Fibroblast of skin of abdomen (primary cell): Measurements from ENCODE around the gene PER2.

ENCODE experiments used
- DNase-seq: peaks from one replicate; pipeline ENCODE4 v3.0.0-alpha.2; 2013

The PER2 gene

DNA sequence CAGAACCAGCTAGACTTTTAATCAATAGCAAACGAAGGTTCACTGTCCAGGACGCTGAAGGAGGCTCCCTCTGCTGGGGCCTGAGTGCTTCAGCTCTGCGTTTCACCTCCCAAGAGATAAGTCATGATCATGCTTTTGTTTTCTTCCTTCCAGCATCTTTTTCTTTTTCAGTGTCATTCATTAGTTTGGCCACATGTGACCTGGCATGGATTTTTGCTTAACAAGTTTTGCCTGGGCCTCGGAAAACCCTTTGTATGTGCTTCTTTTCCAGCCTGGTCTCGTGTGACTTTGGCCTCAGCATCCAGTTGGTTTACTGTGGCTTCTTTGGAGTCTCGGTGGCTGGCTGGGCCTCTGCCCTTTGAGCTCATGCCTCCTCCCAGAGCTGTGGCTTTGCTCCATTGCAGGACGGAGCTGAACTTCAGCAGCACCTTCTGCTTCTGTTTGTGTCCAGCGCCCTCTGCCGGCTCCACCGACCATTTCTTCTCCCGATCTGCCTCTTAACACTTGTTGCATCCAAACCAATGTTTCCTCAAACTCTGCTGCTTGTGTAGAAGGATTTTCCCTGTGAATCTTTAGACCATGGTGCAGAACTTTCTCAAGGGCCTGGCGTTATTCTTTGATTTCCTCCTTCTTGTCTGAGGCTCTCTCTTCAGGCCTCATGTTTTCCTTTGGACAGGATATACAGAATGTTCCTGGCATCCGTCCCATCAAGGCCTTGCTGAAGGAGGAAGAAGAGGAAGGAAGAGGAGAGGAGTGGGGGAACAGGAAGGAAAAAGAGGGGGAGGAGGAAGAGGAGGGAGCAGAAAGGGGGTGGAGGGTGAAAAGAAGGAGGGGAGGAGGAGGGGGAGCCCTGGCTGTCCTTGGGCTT is 25.0 kb downstream of the PER2 start:
- DNase-seq, result peak; percentile 85

DNA sequence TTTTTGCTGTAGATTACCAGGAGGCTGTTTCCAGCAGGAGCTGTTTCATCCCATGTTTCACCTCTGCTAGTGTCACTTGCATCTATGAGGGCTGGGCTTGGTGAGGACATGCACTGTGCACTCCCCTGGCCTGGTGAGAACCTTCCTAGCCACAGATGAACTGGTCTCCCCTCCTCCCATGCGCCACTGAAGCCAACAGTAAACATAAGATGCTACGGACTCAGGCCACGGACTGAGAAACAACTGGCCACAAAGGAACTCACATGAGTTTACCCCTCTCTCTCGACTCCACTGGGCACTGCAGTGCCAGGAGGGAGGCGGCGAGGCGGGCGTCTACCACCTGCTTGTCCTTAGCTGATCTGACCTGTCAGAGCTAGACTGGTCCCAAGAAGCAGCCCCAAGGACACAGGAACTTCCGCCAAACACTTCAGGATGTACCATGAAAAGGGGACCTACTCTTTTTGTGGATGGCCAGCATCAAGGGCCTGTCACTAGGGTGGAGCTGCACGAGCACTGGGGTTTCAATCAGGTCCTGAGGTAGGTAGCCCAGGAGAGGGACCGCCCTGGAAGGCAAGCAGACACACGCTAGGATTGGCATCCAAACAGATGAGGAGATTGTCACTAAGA is 25.8 kb downstream of the PER2 start:
- no peak for DNase-seq

DNA sequence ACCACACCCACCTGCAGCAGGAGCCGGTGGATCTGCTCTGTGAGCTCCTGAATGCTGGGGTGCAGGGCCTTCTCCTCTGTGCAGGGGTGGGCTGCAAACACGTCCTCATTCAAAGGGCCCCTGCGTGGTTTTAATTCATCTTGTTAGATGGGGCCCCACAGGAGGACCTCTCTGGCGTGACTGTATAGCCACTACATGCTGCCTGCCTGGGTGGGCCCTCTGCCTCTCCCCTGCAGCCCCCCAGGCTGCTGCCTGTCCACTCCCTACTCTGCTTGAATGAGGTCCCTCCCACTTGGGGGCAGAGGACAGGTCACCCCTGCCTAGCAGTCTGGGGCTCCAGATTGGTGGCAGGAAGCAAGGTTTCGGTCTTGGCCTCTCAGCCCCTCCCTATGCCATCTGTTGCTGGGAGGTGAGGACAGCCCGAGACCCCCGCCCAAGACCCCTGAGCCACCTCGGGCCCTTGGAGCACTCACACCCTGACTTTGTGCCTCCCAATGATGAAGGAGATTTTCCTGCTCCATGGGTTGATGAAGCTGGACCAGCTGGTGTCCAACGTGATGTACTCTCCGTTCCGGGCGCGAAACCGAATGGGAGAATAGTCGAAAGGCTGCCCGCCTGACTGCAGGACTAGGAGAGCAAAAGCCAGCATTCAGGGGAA is 26.6 kb downstream of the PER2 start:
- no peak for DNase-seq

DNA sequence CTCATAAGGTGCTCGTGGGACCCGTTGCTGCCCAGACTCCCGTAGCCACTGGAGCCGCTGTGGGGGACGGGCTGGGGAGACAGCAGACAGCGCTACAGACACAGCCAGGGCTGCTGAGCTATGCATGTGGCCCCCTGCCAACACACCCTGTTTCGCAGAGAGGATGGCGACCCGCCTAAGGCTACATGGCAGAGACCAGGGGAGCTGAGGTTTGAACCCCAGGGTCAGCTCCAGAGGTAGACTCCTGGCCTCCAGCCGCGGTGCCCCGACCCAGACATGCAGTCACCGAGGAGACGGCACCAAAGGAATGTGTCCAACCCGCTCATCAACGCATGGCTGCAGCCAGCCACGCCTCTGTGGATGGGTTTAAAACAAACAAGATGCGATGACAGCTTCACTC is 27.5 kb downstream of the PER2 start:
- no peak for DNase-seq

DNA sequence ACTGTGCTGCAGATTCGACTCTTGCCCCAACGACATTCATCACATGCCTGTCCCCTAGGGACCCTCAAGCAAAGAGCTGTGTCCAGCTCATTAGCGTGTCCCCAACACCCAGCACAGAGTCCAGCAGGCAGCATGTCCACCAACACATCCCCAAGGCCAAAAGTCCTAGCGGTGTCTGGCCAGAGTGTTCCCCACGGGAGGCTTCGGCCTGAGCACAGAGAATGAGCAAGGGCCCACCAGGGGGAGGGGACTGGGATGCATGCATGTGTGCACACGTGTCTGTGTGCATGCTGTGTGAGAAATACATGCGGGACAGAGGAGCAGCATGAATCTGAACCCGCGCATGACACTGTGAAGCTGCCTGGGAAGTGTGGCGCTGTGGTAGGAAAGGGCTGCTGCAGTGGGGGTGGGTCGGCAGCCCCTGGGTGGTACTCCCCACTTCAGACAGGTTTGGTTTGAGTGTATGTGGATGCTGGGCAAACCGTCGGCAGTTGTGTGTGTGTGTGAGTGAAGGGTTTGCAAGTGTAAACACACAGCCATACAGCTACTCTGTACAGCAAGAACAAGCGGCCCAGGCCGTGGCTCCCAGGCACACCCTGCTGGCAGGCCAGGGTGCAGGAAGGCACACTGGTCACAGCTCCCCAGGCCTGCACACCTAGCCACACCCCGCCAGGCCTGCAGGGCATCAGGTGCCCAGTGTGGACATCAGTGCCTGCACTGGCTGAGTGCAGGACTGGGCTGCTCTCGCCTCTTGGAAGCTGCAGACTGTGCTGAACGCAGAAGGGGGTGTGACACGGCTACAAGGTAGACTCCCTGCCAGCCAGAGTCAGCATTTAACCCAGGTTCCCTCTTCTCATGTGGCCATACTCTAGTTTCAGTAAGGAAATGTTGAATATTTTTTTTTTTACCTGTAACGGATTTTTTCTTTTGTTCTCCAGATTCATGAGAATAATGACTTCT is 29.1 kb downstream of the PER2 start:
- DNase-seq, result no peak

DNA sequence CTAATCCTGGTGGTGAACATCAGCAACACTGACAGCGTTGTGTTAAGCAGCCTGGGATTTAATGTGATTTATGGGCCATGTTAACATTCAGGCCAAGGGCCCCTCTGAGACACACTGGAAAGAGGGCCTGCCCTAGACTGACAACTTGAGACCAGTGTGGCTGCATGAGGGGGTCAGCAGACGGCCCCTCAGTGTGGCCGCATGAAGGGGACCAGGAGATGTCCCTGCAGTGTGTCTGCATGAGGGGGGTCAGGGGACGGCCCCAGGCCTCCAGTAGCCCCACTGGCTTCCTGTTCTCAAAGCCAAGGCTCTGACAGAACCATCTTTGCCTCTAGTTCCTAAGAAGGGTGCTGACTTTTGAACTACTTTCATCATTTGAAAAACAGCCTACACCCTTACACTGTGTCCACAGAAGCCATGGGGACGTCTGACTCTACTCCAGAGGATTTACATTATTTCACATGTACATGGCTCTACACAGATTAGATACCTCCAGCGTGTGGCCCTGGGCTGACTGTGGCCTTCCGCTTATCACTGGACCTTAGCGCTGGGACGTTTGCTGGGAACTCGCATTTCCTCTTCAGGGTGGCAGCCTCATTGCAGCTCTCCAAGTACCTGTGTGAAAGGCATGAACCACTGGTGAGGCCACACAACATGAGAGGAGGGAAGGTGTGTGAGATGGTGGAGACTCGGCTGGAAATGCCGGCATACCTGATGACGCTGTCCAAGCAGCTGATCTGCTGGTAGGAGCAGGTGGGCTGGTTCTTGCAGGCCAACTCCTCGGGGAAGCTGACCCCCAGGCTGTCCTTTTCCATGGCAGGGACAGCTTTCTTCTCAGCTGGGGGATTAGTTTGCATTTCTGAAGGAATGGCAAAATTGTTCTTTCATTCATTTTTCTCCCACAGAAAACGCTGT is 30.4 kb downstream of the PER2 start:
- no peak for DNase-seq

DNA sequence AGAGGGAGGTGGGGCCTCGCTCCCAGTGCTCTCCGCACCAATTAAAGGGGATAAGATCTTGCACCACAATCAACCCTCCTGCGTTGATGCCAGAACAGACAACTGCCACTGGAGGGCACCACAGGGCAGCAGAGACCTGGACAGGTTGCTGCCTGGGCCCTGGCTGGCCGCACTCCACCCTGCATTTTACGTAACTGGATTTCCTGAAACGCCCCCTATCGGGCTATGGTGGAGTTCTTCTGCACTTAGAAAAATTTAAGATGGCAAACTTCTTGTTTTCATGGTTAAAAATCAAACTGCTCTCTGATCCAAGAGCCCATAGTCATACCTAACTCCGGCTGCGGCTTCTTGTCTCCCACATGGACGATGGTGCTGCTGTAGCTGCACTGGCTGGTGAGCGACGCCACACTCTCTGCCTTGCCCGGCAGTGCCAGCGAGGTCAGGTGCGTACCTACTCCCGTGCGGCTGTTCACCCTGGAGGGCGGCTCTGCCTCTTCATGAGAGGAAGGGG is 31.8 kb downstream of the PER2 start:
- DNase-seq, result peak; percentile 46

DNA sequence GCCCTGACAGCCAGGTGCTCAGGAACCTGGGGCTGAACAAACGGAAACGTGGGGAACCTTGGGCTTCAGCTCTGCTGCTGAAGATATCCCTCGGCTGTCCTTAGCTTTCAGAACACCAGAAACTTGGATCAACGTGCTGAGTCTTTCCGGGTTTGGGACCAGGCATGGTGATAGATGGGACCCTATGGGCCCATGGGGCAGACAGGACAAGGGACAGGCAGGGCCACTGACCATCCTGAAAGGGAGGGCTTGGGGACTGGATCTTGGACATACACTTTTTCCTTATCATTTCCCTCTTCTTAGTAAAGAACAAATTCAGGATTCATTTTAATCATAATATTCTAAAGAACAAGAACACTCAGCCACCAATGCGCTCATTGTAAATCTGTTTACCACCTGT is 32.3 kb downstream of the PER2 start:
- no peak for DNase-seq

DNA sequence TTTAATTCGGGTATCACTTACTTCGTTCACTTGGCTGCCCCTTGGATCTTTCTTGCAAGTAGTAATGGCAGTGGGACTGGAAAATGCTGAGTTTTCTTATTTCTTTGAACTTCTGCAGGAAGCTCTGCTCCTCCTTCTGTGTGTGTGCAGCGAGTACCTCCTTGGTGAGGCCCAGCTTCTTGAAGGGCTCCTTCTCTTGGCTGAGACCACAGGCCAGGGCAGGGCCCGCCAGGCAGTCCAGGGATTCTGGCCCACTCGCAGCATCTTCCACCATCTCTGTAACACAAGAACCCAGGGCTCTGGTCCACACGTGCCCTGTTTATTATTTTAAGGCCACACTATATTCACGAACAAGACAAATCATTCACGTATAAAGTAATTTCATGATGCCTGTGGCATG is 32.8 kb downstream of the PER2 start:
- DNase-seq, result no peak

DNA sequence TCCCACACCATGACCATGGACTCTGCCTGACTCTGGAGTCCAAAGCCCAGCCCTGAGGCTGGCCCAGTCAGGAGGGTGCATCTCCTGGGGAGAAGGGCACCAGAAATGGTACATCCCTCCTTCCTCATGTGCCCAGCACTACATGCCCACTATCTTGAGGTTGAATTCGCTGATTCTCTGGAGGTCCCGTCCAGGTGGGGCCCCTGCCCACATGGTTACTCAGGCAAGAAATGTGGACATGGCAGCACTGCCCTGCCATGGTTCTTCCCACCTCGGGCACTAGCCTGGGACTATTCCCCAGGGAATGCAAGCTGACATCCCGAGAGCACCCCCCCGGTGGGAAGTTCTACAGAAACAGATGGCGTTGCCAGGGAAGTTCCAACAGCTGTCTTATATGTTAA is 33.3 kb downstream of the PER2 start:
- DNase-seq, result no peak

DNA sequence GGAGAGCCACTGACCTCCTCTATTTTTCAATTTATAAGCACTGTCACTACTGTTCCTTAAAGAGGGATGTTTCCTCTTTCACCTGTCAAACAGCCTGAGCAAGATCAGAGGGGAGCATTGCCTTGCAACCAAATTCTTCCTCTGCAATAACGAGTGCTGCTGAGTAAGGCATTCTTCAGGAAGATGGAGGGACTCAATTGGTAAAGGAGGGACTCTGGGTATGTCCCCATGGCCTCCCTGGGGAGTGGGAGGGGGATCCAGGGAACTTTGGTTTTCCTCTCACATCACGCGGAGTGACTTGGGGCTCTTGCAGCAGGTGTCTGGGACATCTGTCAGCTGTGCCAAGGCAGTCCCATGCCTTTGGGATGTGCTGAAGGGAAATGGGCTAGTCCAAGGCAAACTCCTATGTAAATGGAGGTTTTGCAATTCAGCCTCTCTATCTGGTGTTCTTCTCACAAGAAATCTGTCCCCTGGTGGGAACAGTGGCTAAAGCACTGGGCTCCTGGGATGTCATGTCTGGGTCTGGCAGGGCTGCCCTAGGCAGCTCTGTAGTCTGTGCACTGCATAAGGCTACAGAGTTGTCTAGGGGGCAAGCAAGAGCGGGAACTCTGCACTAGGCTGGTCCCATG is 34.2 kb downstream of the PER2 start:
- DNase-seq, result no peak

DNA sequence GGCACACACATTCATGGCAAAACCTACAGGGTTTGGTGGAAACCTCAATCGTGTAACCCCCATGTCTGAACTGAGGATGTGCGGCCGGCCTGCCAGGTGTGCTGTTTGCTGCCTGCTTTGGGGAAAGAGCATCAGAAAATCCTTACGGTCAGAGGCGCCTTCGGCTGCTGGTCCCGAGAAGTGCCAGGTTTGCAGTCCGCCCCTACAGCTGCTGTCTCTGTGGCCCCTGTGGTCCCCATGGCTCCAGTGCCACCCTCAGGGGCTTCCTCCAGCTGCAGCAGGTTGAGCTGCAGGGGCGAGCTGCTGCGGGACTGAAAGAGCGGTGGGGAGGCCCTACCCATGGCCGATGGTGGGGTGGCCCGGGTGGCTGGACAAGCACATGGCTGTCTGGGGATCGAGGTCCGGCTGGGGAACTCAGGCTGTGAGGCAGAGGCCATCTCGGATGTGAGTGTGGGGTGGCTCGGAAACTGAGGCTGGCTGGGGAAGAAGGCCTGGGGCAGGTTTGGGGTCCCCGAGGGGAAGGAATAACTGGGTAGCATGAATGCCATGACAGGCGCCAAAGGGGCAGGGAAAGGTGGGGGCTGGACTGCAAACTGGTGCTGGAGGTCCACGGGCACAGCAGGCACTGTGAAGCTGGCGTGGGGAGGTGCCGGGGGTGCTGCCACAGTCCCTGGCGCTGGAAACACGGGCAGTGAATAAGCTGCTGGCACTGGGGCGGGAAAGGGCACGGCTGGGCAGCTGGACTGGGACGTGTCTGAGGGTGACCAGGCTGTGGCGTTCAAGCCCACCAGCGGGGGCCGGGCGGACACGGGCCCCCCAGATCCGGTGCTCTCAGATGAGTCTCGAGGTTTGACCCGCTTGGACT is 35.4 kb downstream of the PER2 start:
- DNase-seq, result no peak

DNA sequence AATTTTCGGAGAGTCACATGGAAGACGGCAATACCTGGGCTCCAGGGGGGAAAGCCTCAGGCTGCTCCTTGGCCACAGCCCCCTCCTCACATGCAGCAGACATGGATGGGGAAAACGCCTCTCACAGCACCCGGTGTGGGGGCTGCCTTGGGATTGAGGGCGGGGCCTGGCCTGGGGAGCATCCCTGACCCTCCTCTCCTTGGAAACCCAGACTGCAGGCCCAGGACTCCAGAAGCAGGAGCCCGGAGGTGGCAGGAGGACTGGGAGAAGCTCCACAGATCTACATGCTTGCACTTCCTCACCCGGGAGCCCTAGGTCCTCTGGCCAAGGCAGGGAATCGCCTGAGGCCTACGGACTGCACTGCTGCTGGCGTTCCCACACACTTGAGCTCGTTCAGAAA is 36.4 kb downstream of the PER2 start:
- DNase-seq, result no peak

DNA sequence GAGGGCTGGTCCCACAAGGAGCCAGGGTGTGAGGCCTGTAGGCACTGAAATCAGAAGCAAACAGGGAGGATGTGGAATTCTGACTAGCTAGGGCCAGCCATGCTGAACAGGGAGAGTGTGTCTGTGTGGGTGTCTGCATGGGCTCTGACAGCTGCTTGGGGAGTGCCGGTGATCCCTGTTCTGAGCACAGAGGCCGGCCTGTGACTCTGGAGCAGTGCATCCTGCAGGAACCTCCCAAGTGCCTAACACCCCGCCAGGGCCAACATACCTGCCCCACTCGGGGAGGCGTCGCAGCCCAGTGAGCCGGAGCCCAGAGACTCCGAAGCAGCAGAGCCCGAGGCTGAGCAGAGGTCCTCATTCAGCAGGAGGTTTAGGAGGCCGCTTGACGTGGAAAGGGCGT is 37.1 kb downstream of the PER2 start:
- no peak for DNase-seq

DNA sequence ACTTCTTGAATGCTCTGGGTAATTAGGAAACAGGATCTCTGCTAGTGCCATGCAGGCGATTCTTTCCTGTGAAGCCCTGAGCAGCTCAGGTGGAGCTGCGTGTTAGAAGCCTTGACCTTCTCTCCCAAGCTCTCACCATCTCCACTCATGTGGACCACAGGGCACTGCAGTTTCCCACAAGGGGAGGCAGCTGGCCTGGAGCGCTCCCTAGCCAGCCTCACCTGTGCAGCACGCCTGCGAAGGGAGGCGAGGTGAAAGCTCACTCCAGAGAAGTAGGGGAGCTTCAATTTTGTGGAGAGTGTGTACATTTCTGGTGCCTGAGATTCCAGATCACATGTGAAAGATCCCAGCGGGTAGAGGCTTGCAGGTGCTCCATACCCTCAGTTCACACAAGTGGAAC is 37.5 kb downstream of the PER2 start:
- no peak for DNase-seq

DNA sequence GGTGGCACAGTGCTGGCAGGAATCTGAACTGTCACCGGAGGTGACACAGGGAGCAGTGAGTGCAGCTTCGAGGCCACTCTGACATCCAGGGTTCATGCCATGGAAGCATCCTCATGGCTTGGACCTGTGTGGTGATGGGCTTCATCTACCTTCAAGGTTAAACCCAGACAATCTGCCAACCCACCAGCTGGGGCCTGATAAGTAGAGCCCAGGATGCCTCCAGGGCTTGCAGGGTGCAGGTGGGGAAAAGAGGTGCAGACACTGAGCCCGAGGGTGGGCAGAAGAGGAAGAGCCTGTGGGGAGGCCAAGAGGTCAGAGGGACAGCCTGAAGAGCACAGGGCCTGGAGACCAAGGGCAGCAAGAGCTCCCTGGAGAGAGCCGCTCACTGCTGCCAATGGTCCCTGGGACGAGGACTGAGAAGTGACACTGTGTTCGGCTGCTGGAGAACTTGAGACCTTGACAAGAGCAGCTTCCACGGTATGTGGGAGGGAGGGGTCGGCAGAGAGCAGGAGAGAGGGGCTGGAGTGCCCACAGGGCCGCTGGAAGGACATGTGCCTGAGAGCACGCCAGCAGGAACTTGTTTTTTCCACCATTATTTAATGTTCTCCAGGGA is 40.5 kb downstream of the PER2 start:
- DNase-seq, result no peak

DNA sequence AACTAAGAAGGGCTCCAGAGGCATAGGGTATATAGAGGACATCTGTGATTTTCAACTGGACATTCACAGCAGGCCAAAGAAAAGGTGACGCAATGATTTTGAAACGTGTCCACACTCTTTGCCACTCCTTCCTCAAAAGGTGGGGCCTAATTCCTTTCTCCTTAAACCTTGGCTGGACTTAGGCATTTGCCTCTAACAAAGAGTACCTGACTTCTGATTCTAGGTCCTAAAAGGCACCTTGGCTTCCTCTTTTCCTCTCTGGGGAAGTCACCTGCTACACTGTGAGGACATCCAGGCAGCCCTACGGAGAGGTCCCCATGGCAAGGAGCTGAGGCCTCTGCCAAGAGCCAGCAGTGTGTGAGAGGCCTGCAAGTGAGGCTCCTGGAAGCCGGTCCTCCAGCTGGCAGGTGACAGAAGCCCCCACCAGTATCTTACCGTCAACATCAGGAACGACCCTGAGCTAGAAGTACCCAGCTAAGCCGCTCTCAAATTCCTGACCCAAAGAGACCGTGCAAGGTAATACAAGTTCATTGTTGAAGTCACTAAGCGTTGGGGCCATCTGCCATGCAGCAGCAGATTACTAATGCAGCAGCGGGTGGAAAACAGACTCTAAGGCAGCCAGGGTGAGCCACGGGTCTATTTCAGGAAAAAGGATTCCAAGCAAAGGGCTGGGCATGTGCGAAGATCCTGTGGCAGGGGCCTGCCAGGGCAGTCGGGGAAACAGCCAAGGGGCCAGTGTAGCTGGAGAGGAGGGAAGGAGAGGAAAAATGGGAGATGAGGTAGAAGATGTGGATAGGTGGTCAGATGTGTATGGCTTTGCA is 41.2 kb downstream of the PER2 start:
- no peak for DNase-seq

DNA sequence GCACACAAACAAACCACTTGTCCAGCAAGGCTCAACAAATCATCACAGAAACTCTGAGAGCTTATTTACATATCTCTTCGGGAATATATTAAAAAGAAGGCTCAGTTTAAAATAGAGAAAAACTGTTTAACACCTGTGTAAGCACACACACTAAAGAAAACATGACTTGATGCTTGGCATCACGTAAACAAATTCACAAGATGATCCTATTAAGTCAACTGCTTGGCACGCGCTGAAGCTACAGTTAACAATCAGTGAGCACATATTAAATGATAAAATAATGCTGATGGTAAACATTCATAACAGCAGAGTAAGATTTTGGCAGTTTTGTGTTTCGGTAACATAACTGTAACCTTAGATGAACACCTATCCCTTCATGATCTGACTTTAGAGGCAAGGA is 44.3 kb downstream of the PER2 start:
- no peak for DNase-seq
